ENCODE data around the gene VSX1. TPM values are rescaled to one million over a fixed set of nuclear protein-coding genes. Genes with fewer than 3 reads are reported as not detected.

Gene VSX1
- polyA plus RNA-seq, 1 donor (not counting 4 experiments of a cell fraction or from before 2014, with no cell fraction given), result not detected

GRCh38 chr20:25073544-25073943 lies 8.4 kb downstream of the VSX1 start:
- Histone ChIP-seq H3K9me1 (ENCODE audit: control insufficient read depth, extremely low read depth, insufficient read depth, low read length) (no peaks in the 10 kb centered on the region), H3K9ac (ENCODE audit: control insufficient read depth, extremely low read depth, insufficient read depth, low read length) (no peak overlapping the region), H3K9me3 (ENCODE audit: control insufficient read depth, low read depth, low read length) (no peaks in the 10 kb centered on the region), H3K27ac (ENCODE audit: control insufficient read depth, insufficient read depth, low read length) (no peak overlapping the region), H3K27me3 (ENCODE audit: control insufficient read depth, extremely low read depth, insufficient read depth, low read length) (peaks cover 71% of the 10 kb centered on the region), H2AFZ (ENCODE audit: control insufficient read depth, low read length) (no peak overlapping the region), H3K4me3 (ENCODE audit: control insufficient read depth in 2 of 3, extremely low read depth in 1 of 3, insufficient read depth in 2 of 3, low read depth in 1 of 3, low read length in 3 of 3) (no peak overlapping the region), H3K79me2 (ENCODE audit: control insufficient read depth, insufficient read depth, low read length) (no peaks in the 10 kb centered on the region), H3K36me3 (ENCODE audit: control insufficient read depth in 2 of 2, extremely low read depth in 1 of 2, insufficient read depth in 2 of 2, low read length in 2 of 2) (no peaks in the 10 kb centered on the region), H3K4me2 (ENCODE audit: control insufficient read depth, extremely low read depth, insufficient read depth, low read depth, low read length) (no peak overlapping the region), H4K20me1 (ENCODE audit: control insufficient read depth, extremely low read depth, insufficient read depth, low read length) (no peaks in the 10 kb centered on the region), H3K4me1 (ENCODE audit: control insufficient read depth, extremely low read depth, insufficient read depth, low read length) (peaks cover 16% of the 10 kb centered on the region)
- DNase-seq (ENCODE audit: low read depth, low spot score) (no peak), FAIRE-seq (no peak)
- TF ChIP-seq CTCF (optimal IDR thresholded peaks at IDR 0.05 in 1 of 3, IDR thresholded peaks at IDR 0.05 in 1 of 3, conservative IDR thresholded peaks at IDR 0.05 in 1 of 3; ENCODE audit: extremely low read depth in 1 of 3, insufficient read depth in 2 of 3, low read length in 3 of 3) (no peak), EZH2 (IDR thresholded peaks at IDR 0.05; ENCODE audit: low read length) (no peak)
- dilution Hi-C loops (cut with MboI; ENCODE audit: extremely low pct_ligation_motif_present, low sequenced_read_pairs), result no loop called here

GRCh38 chr20:25072226-25072811 lies 9.6 kb downstream of the VSX1 start:
- Histone ChIP-seq H3K9me1 (ENCODE audit: control insufficient read depth, extremely low read depth, insufficient read depth, low read length) (no peaks in the 10 kb centered on the region), H3K27me3 (ENCODE audit: control insufficient read depth, extremely low read depth, insufficient read depth, low read length) (peaks cover 63% of the 10 kb centered on the region), H2AFZ (ENCODE audit: control insufficient read depth, low read length) (no peak overlapping the region), H3K4me1 (ENCODE audit: control insufficient read depth, extremely low read depth, insufficient read depth, low read length) (peaks cover 16% of the 10 kb centered on the region), H3K9ac (ENCODE audit: control insufficient read depth, extremely low read depth, insufficient read depth, low read length) (no peak overlapping the region), H3K27ac (ENCODE audit: control insufficient read depth, insufficient read depth, low read length) (no peak overlapping the region), H3K4me3 (ENCODE audit: control insufficient read depth in 2 of 3, extremely low read depth in 1 of 3, insufficient read depth in 2 of 3, low read depth in 1 of 3, low read length in 3 of 3) (no peak overlapping the region), H3K36me3 (ENCODE audit: control insufficient read depth in 2 of 2, extremely low read depth in 1 of 2, insufficient read depth in 2 of 2, low read length in 2 of 2) (no peaks in the 10 kb centered on the region), H4K20me1 (ENCODE audit: control insufficient read depth, extremely low read depth, insufficient read depth, low read length) (no peaks in the 10 kb centered on the region), H3K4me2 (ENCODE audit: control insufficient read depth, extremely low read depth, insufficient read depth, low read depth, low read length) (no peak overlapping the region), H3K9me3 (ENCODE audit: control insufficient read depth, low read depth, low read length) (no peaks in the 10 kb centered on the region), H3K79me2 (ENCODE audit: control insufficient read depth, insufficient read depth, low read length) (no peaks in the 10 kb centered on the region)
- no peak for TF ChIP-seq EZH2 (IDR thresholded peaks at IDR 0.05; ENCODE audit: low read length)
- no peak for TF ChIP-seq CTCF (optimal IDR thresholded peaks at IDR 0.05 in 1 of 3, IDR thresholded peaks at IDR 0.05 in 1 of 3, conservative IDR thresholded peaks at IDR 0.05 in 1 of 3; ENCODE audit: extremely low read depth in 1 of 3, insufficient read depth in 2 of 3, low read length in 3 of 3)
- dilution Hi-C loops (cut with MboI; ENCODE audit: extremely low pct_ligation_motif_present, low sequenced_read_pairs), result no loop called here
- DNase-seq (ENCODE audit: low read depth, low spot score) (no peak), FAIRE-seq (peak; percentile 20)
